SK-N-SH (cell line): ENCODE data around the gene EIF3D. TPM values are rescaled to one million over a fixed set of nuclear protein-coding genes. Genes with fewer than 3 reads are reported as not detected.

Experiments used
- CTCF ChIA-PET: fragments of 300-600, 350-600 bp; formaldehyde crosslinking; extraction: SDS; loops from one replicate; lab custom pipeline; 2021; lab: Yijun Ruan, JAX
- POLR2A ChIA-PET: fragments of 350-600 bp; sonication (Branson Sonifier 250); formaldehyde crosslinking; extraction: SDS; loops from one replicate; lab custom pipeline; 2020; ENCODE audit warnings: antibody characterized with exemption, inconsistent platforms; lab: Yijun Ruan, JAX
- DNase-seq: peaks from one replicate; pipeline ENCODE4 v3.0.0; 2012
- H2AFZ ChIP-seq: fragments of 200-600 bp; sonication (generic); 2 replicates; pipeline ENCODE4 v1.8.1; 2016; ENCODE audit warnings: antibody characterized with exemption, mild to moderate bottlenecking, low read depth
- H3F3A ChIP-seq: fragments of 200-600 bp; sonication (generic); replicated peaks from 2 replicates; pipeline ENCODE3; 2016; ENCODE audit warnings: antibody characterized with exemption, mild to moderate bottlenecking; ENCODE audit not compliant: insufficient read depth
- H3K27ac ChIP-seq, 2 experiments: fragments of 200-500 bp in 1 of 2; fragments of 200-600 bp in 1 of 2; sonication (Bioruptor generic) in 1 of 2; sonication (generic), shearing (Covaris generic) in 1 of 2; 2 replicates each; pipeline versions ENCODE4 v1.5.1 to v1.6.1; 2014 to 2016; ENCODE audit warnings: low read depth in 2 of 2, inconsistent platforms in 1 of 2, low read length in 1 of 2, mild to moderate bottlenecking in 1 of 2, mixed read lengths in 1 of 2
- H3K27me3 ChIP-seq: fragments of 200-600 bp; sonication (generic), shearing (Covaris generic); 2 replicates; pipeline ENCODE4 v1.6.1; 2016; ENCODE audit warnings: mixed run types; ENCODE audit not compliant: insufficient read depth
- H3K36me3 ChIP-seq, 2 experiments: fragments of 200-500 bp in 1 of 2; fragments of 200-600 bp in 1 of 2; sonication (Bioruptor generic) in 1 of 2; sonication (generic) in 1 of 2; replicated peaks in 1 of 2; 2 replicates each; pipeline versions ENCODE3 to v1.5.1; 2014 to 2016; ENCODE audit warnings: low read length in 1 of 2, mild to moderate bottlenecking in 1 of 2; ENCODE audit not compliant: insufficient read depth in 2 of 2, control insufficient read depth in 1 of 2
- H3K4me1 ChIP-seq, 2 experiments: fragments of 200-500 bp in 1 of 2; fragments of 200-600 bp in 1 of 2; sonication (Bioruptor generic) in 1 of 2; sonication (generic), shearing (Covaris generic) in 1 of 2; 2 replicates each; pipeline versions ENCODE4 v1.5.1 to v1.6.1; 2014 to 2016; ENCODE audit warnings: low read depth in 1 of 2, low read length in 1 of 2, mixed run types in 1 of 2; ENCODE audit not compliant: insufficient read depth in 2 of 2, control insufficient read depth in 1 of 2
- H3K4me2 ChIP-seq: fragments of 200-600 bp; sonication (generic), shearing (Covaris generic); 2 replicates; pipeline ENCODE4 v1.6.1; 2017; ENCODE audit warnings: mixed run types
- H3K4me3 ChIP-seq, 2 experiments: fragments of 200-500 bp in 1 of 2; fragments of 200-600 bp in 1 of 2; sonication (Bioruptor generic) in 1 of 2; sonication (generic), shearing (Covaris generic) in 1 of 2; 2 replicates each; pipeline versions ENCODE4 v1.5.1 to v1.8.1; 2014 to 2016; ENCODE audit warnings: low read depth in 2 of 2, inconsistent platforms in 1 of 2, low read length in 1 of 2, mild to moderate bottlenecking in 1 of 2, mixed read lengths in 1 of 2, moderate library complexity in 1 of 2
- H3K79me2 ChIP-seq: fragments of 200-600 bp; sonication (generic); 2 replicates; pipeline ENCODE4 v1.8.1; 2017; ENCODE audit warnings: mild to moderate bottlenecking; ENCODE audit not compliant: insufficient read depth
- H3K9ac ChIP-seq: fragments of 200-600 bp; sonication (generic); 2 replicates; pipeline ENCODE4 v1.6.1; 2017; ENCODE audit warnings: mixed run types
- H3K9me2 ChIP-seq: fragments of 200-600 bp; sonication (generic); 2 replicates; pipeline ENCODE4 v1.6.1; 2017; ENCODE audit warnings: mixed run types
- H3K9me3 ChIP-seq: fragments of 200-600 bp; sonication (generic); 2 replicates; pipeline ENCODE4 v1.6.1; 2017; ENCODE audit warnings: mixed run types, mild to moderate bottlenecking, moderate library complexity
- H4K20me1 ChIP-seq: fragments of 200-600 bp; sonication (generic); 2 replicates; pipeline ENCODE4 v1.6.1; 2017; ENCODE audit warnings: mild to moderate bottlenecking, mixed run types; ENCODE audit not compliant: insufficient read depth
- CHD2 ChIP-seq: fragments of 150-350 bp; IDR thresholded peaks from 2 replicates; pipeline ENCODE4 v1.6.1; 2018; ENCODE audit warnings: low read length; ENCODE audit not compliant: partially characterized antibody
- EP300 ChIP-seq, 2 experiments: IDR thresholded peaks; 2 replicates each; pipeline versions ENCODE4 v1.4.0 to v1.6.1; 2012; ENCODE audit warnings: borderline replicate concordance in 1 of 2, low read depth in 1 of 2, low read length in 1 of 2
- EZH2phosphoT487 ChIP-seq: fragments of 200-600 bp; sonication (generic); IDR thresholded peaks from 2 replicates; pipeline ENCODE4 v1.6.1; 2017; ENCODE audit warnings: low read depth, mixed run types, mild to moderate bottlenecking, antibody characterized with exemption, moderate library complexity, borderline replicate concordance
- FOXJ3 ChIP-seq: sonication (generic); formaldehyde crosslinking; IDR thresholded peaks from 2 replicates; pipeline ENCODE4 v1.5.1; 2020; ENCODE audit warnings: mild to moderate bottlenecking, missing genetic modification reagents
- FOXM1 ChIP-seq: IDR thresholded peaks from 2 replicates; pipeline ENCODE4 v1.4.0; 2012; ENCODE audit warnings: low read depth, mild to moderate bottlenecking
- GABPA ChIP-seq: IDR thresholded peaks from 2 replicates; pipeline ENCODE4 v1.4.0; 2012; ENCODE audit warnings: low read depth, mild to moderate bottlenecking
- GATA2 ChIP-seq: sonication (generic); formaldehyde crosslinking; IDR thresholded peaks from 2 replicates; pipeline ENCODE4 v1.5.0; 2020; ENCODE audit warnings: mild to moderate bottlenecking, missing genetic modification reagents
- IRF3 ChIP-seq: fragments of 150-350 bp; IDR thresholded peaks from 2 replicates; pipeline ENCODE4 v1.6.1; 2016; ENCODE audit warnings: mild to moderate bottlenecking, low read depth, low read length
- JUND ChIP-seq: IDR thresholded peaks from 2 replicates; pipeline ENCODE4 v1.4.0; 2012
- NFIC ChIP-seq: IDR thresholded peaks from 2 replicates; pipeline ENCODE4 v1.4.0; 2012; ENCODE audit warnings: borderline replicate concordance
- RFX5 ChIP-seq: IDR thresholded peaks from 2 replicates; pipeline ENCODE4 v1.6.1; 2012; ENCODE audit warnings: mild to moderate bottlenecking, improper control_type of control experiment, low read length
- RXRA ChIP-seq: IDR thresholded peaks from 2 replicates; pipeline ENCODE4 v1.4.0; 2012; ENCODE audit warnings: low read depth, mild to moderate bottlenecking, borderline replicate concordance
- TAF1 ChIP-seq: IDR thresholded peaks from 2 replicates; pipeline ENCODE4 v1.6.1; 2012; ENCODE audit warnings: low read depth, mild to moderate bottlenecking, low read length, moderate library complexity, borderline replicate concordance
- YY1 ChIP-seq: IDR thresholded peaks from 2 replicates; pipeline ENCODE4 v1.4.0; 2012; ENCODE audit warnings: low read depth, mild to moderate bottlenecking
- ZBTB33 ChIP-seq: IDR thresholded peaks from 2 replicates; pipeline ENCODE4 v1.4.0; 2012; ENCODE audit warnings: low read depth, borderline replicate concordance
- WGBS: methylation state at CpG from one replicate; pipeline ENCODE4 v1.1.6; 2017; ENCODE audit warnings: low lambda C conversion rate; 5-methylcytosine and 5-hydroxymethylcytosine counted together
- polyA plus RNA-seq, 3 experiments: library from polyadenylated mRNA; depleted of rRNA; stranded (reverse); fragments of >200 nt; gene quantifications; 2 replicates each; pipeline ENCODE4 v1.2.3, GENCODE V29; 2012
- TF ChIP-seq, protein P1 (sequence below): IDR thresholded peaks from 2 replicates; pipeline ENCODE4; 2012
- TF ChIP-seq, protein P2 (sequence below): IDR thresholded peaks from 2 replicates; pipeline ENCODE4 v1.4.0; 2012; ENCODE audit warnings: low read depth

The EIF3D gene
- polyA plus RNA-seq, 1 of the 3 experiments (the other 2 are of a cell fraction), result 423 TPM

- peaks cover 6% of the 10 kb centered on the region; the same call in 1 of the 2 replicates for H4K20me1 ChIP-seq
- H3K9me3 ChIP-seq, result no peaks in the 10 kb centered on the region
- no peak overlapping the region for H3K4me3 ChIP-seq
- no peak overlapping the region for H2AFZ ChIP-seq
- H3K4me1 ChIP-seq, result peaks cover 3 to 6% of the 10 kb centered on the region in 2 experiments; a peak in 1 of 4 replicates
- H3K36me3 ChIP-seq, result peaks cover 0 to 3% of the 10 kb centered on the region in 2 experiments
- H3K27me3 ChIP-seq, result no peaks in the 10 kb centered on the region
- 45% methylated on average over 2 of the region's 2 CpGs for WGBS
- no peak overlapping the region for H3K27ac ChIP-seq
- TF ChIP-seq TAF1 (no peak), IRF3 (no peak), EP300 (IDR thresholded peaks at IDR 0.05; ENCODE audit: borderline replicate concordance in 1 of 2, low read depth in 1 of 2, low read length in 1 of 2) (no peak), ZBTB33 (no peak), FOXM1 (no peak), JUND (no peak), GABPA (no peak), RFX5 (no peak), CHD2 (no peak), FOXJ3 (no peak), RXRA (no peak)
- TF ChIP-seq, protein P1, sequence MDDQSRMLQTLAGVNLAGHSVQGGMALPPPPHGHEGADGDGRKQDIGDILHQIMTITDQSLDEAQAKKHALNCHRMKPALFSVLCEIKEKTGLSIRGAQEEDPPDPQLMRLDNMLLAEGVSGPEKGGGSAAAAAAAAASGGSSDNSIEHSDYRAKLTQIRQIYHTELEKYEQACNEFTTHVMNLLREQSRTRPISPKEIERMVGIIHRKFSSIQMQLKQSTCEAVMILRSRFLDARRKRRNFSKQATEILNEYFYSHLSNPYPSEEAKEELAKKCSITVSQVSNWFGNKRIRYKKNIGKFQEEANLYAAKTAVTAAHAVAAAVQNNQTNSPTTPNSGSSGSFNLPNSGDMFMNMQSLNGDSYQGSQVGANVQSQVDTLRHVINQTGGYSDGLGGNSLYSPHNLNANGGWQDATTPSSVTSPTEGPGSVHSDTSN, result no peak
- H3F3A ChIP-seq, result peaks cover 12% of the 10 kb centered on the region
- ChIA-PET POLR2A (no interaction called here), CTCF (interaction anchor here (1.4 to 1.7 kb wide), 2 partner anchors 14 to 15 kb away, joined by 3 to 5 read pairs; no protein-coding TSS in a partner anchor)
- no peak overlapping the region for H3K4me2 ChIP-seq
- H3K79me2 ChIP-seq, result peaks cover 15% of the 10 kb centered on the region
- H3K9me2 ChIP-seq, result no peaks in the 10 kb centered on the region
- no peak overlapping the region for H3K9ac ChIP-seq
- no peak for DNase-seq
Observed at GRCh38 chr22:36532466-36532865, 3.5 kb upstream of the EIF3D start.

DNA sequence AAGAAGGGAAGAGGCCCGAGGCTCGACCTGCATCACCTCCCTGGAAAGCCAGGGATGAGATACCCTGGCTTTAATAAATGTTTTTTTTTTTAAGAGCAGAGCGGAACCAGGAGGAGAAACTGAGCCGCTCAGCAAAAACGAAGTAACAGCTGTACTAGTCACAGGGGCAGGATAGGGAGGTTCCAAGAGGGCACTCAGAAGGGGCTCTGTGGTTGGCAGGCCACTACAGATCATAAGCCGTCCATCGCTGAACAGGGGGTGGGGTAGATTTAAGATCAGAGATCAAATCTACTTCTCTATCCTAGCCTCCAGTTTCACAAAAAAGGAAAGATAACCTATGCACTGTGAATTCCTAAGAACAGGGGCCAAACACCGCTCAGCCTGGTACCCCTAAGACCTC is 625 bp downstream of the EIF3D start:
- POLR2A ChIA-PET, result interaction anchor here (0.6 to 1.5 kb wide), 4 partner anchors 18 to 248 kb away, joined by 3 to 5 read pairs (median 3); partner anchors contain the start of genes FOXRED2 and IFT27
- Histone ChIP-seq H4K20me1 (peaks cover 18% of the 10 kb centered on the region; the same call in 1 of the 2 replicates), H3K4me3 (peak overlapping the region; percentile 76 to 82), H3K27ac (peak overlapping the region; percentile 83 to 88), H3K27me3 (no peaks in the 10 kb centered on the region), H3K4me2 (peak overlapping the region; percentile 92), H3K9me2 (no peaks in the 10 kb centered on the region), H3F3A (peaks cover 12% of the 10 kb centered on the region), H3K9me3 (no peaks in the 10 kb centered on the region), H3K4me1 (peaks cover 3 to 6% of the 10 kb centered on the region in 2 experiments; a peak in 1 of 4 replicates), H2AFZ (peak overlapping the region; percentile 67), H3K9ac (peak overlapping the region; percentile 91), H3K36me3 (peaks cover 35 to 43% of the 10 kb centered on the region in 2 experiments), H3K79me2 (peaks cover 49% of the 10 kb centered on the region)
- TF ChIP-seq CHD2 (no peak), FOXJ3 (no peak), GABPA (no peak), EZH2phosphoT487 (no peak), NFIC (no peak), FOXM1 (no peak), GATA2 (CRISPR knock-in tag) (no peak), TAF1 (no peak), YY1 (no peak)
- TF ChIP-seq, protein P2, sequence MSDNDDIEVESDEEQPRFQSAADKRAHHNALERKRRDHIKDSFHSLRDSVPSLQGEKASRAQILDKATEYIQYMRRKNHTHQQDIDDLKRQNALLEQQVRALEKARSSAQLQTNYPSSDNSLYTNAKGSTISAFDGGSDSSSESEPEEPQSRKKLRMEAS, result no peak
- CTCF ChIA-PET, result interaction anchor here (1.5 kb wide), 1 partner anchor 18 kb away, joined by 4 read pairs; no protein-coding TSS in a partner anchor
- WGBS, result 4% methylated on average over 8 of the region's 8 CpGs
- DNase-seq, result peak; percentile 49
